Measurements from ENCODE around the gene MIER1. TPM values are rescaled to one million over a fixed set of nuclear protein-coding genes. Genes with fewer than 3 reads are reported as not detected.

The MIER1 gene
- total and polyA plus RNA-seq, 9 of the 15 experiments (the other 6 are each of a cell fraction or from before 2014, with no cell fraction given): 13.9 to 34.8 (median 21.5) TPM

GRCh38 chr1:66929999-66930822, 5.4 kb downstream of the MIER1 start (continued):
- TF ChIP-seq USF1 (CRISPR knock-in tag; IDR thresholded peaks at IDR 0.05) (no peak), MAX (CRISPR knock-in tag; IDR thresholded peaks at IDR 0.05) (no peak), ZZZ3 (IDR thresholded peaks at IDR 0.05) (no peak), SIN3B (IDR thresholded peaks at IDR 0.05; ENCODE audit: low read depth) (peak; percentile 55), ZNF561 (CRISPR knock-in tag; conservative IDR thresholded peaks at IDR 0.05) (no peak), FOSL1 (tag; conservative IDR thresholded peaks at IDR 0.05) (peak; percentile 3; the same call in 1 of the 2 replicates), PHF8 (IDR thresholded peaks at IDR 0.05; ENCODE audit: borderline replicate concordance, low read length) (peak; percentile 87), DMBX1 (CRISPR knock-in tag; IDR thresholded peaks at IDR 0.05; ENCODE audit: borderline replicate concordance) (peak; percentile 93), FOXO4 (CRISPR knock-in tag; IDR thresholded peaks at IDR 0.05) (no peak), SRSF9 (IDR thresholded peaks at IDR 0.05; ENCODE audit: borderline replicate concordance, low read depth, low read length) (no peak), ZBTB12 (CRISPR knock-in tag; IDR thresholded peaks at IDR 0.05) (no peak), ATF4 (CRISPR knock-in tag; IDR thresholded peaks at IDR 0.05) (no peak), PATZ1 (CRISPR knock-in tag; IDR thresholded peaks at IDR 0.05; ENCODE audit: borderline replicate concordance) (no peak; the same call in 1 of the 2 replicates), TAL1 (IDR thresholded peaks at IDR 0.05) (no peak), SMAD3 (CRISPR knock-in tag; conservative IDR thresholded peaks at IDR 0.05) (peak; percentile 61; the same call in 1 of the 2 replicates), NEUROD1 (IDR thresholded peaks at IDR 0.05; ENCODE audit: borderline replicate concordance, low read depth, low read length, partially characterized antibody) (no peak), ZNF586 (CRISPR knock-in tag; conservative IDR thresholded peaks at IDR 0.05) (0 out of 2 replicates have a peak, but pooled peaks have one; percentile 66), BRF2 (IDR thresholded peaks at IDR 0.05; ENCODE audit: borderline replicate concordance, insufficient read depth, insufficient read length) (no peak), WHSC1 (IDR thresholded peaks at IDR 0.05; ENCODE audit: low read length) (no peak)

Measured in K562 (cell line).